DLD1 (cell line): ENCODE results near the gene TTC39A.

ENCODE experiments used
- in situ Hi-C: cut with HindIII; loops from 2 replicates; pipeline ENCODE4 v1.10.0; 2017; ENCODE audit warnings: low sequenced_read_pairs

Gene TTC39A

DNA sequence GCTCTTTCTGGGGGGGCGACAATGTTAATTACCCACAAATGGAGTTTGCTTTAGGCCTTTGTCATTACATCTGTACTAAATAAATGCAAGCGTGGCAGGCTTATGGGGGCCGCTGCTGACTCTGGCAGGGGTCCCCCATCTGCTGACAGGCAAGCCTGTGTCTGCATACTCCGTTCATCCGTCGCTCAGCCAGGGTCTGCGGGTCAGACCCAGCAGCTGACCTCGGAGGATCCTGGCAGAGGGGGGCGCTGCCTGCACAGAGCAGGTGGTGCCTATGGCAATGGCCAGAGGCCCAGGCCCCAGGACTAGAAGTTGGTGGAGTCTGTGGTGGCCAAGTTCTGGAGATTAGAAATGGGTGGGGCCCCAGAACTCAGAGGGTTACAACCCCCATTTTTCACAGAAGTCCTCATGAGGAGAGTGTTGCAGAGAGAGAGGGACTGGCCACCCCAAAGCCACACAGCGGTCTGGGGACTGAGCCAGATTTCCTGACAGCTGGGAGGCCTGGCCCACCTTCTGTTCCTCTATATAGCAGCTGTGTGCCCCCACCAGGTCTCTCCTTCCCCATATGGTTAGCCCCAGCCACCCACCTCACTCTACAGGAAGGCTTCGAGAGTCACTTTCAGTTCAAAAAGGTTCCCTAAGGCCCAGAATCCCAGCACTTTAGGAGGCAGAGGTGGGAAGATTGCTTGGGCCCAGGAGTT is 31.0 kb downstream of the TTC39A start:
- in situ Hi-C loops, result no loop called here

DNA sequence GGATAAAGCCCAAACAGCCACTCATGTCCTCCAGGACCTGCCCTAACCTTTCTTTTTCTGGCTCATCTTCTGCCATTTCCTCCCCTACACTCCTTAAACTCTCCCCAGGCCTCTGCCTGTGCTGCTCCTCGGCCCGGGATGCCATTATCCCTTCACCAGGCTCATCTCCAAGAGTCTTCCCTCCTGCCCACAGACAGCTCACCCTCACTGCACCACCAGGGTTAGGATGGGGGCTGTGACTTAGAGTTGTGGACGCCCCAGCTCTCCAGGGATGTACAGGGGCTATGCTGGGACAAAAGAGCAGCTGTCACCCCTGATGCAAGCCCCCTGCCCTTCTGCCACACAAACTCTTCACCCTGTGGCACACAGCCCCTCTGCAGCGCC is 32.0 kb downstream of the TTC39A start:
- in situ Hi-C loops, result no loop called here

DNA sequence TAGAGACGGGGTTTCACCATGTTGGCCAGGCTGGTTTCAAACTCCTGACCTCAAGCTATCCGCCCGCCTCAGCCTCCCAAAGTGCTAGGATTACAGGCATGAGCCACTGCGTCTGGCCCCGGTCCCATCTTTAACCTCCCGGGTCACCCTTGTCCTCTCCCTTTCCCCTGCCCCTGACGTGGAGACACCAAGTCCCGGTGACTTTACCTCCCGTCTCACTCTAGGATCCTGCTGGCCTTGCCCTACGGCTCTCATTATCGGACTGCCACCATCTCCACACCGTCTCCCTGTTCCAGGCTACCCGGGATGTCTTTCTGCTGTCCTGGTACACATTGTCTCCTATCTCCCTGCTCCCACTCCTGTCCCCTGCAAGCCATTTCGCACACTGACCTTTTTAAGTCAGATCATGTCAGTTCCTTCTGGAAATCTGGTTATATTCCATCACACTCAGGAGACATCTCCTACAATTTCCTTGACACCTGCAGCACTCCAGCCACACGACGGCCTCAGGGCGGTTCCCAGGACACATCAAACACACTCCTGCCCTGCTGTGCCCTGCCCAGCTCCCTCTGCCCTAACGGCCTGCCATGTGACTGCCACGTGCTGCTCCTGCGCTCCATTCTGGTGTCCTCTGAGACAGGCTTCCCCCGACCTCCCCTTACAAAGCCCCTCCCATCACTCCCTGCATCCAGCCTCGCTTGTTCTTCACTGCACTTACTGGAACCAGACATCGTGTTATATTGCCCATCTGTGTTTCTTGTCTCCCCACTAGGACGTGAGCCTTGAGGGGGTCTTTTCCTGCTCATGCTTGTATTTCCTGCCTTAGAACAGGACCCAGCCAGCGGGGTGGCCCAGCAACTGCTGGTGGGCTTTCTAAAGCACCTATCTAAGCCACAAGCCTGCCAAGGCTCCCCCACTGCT is 32.7 kb downstream of the TTC39A start:
- in situ Hi-C loops, result no loop called here

- in situ Hi-C loops, result no loop called here
These were observed 33.7 kb downstream of the TTC39A start for GRCh38 chr1:51296383-51297357.

GRCh38 chr1:51295926-51296325 is 34.4 kb downstream of the TTC39A start:
- in situ Hi-C loops, result no loop called here

DNA sequence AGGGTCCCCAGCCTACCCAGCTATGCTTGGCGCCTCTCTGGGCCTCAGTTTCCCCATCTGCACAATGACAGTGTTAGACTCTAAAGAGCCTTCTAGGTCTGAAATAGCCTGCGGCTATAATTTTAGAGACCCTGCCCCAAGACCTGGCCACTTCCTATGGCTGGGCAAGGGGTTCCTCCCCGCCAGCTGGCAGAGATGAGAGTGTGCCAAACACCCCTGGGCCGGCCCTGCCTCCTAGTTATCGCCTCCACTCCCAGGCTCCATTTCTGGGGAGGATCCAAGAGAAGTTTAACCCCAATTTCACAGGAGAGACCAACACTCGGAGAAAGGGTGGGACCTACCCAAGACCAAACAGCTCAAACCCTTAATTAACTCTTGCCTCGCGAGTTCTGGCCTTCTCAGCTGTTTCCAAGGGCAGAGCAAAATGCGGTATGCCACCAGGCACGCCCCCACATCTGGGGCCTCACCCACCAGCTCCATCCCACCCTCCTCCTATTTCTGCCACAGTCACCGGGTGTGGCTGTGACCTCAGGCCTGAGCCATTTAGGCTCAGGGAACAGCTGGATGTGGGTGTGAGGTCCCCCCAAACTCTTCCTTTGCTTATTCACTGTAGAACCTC is 35.7 kb downstream of the TTC39A start:
- in situ Hi-C loops, result no loop called here

- in situ Hi-C loops, result no loop called here
These were observed 36.4 kb downstream of the TTC39A start for GRCh38 chr1:51293898-51294515.

- in situ Hi-C loops, result no loop called here
These were observed 39.9 kb downstream of the TTC39A start for GRCh38 chr1:51290489-51290847.

GRCh38 chr1:51289676-51290488 is 40.5 kb downstream of the TTC39A start:
- in situ Hi-C loops, result no loop called here

- in situ Hi-C loops, result no loop called here
These were observed 41.8 kb downstream of the TTC39A start for GRCh38 chr1:51288578-51288977.

DNA sequence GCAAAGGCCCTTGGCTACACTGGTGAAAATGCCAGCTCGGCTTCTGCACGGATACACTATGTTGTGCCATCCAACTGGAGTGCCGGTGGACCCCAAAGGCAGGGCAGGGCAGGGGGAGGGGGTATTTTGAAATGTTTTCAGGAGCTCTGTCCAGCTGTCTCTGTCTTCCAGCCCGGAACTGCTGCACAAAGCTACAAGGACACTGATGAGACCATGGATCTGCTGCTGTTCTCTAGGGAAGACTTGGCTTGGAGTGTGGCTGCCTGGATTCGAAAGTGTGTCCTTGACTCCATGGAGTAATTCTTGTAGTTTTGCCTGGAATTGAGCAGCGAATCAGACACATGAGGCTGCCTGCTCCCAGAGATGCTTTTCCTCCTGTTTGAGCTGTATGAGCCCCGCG is 42.4 kb downstream of the TTC39A start:
- in situ Hi-C loops, result no loop called here

- in situ Hi-C loops, result no loop called here
These were observed 45.3 kb downstream of the TTC39A start for GRCh38 chr1:51285055-51285454.

GRCh38 chr1:51284487-51284954 is 45.8 kb downstream of the TTC39A start:
- in situ Hi-C loops, result no loop called here

DNA sequence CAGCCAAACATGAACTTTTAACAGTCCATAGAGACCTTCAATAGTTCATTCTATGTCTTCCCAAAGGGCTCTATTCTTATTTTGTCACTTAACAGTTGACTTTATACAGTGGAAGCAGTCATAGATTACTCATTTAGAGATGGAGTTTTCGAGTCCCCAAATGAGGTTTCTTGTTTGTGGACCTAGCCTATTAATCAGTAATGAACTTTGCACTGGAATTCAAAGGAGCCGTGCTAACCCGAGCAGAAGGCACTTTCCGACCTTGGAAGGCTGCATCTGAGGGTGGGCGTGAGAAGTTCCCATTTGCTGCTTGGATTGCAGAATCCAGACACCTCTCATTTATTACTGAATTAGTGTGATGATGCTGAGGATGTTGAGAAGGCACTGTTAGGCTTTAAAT is 46.4 kb downstream of the TTC39A start:
- in situ Hi-C loops, result no loop called here

DNA sequence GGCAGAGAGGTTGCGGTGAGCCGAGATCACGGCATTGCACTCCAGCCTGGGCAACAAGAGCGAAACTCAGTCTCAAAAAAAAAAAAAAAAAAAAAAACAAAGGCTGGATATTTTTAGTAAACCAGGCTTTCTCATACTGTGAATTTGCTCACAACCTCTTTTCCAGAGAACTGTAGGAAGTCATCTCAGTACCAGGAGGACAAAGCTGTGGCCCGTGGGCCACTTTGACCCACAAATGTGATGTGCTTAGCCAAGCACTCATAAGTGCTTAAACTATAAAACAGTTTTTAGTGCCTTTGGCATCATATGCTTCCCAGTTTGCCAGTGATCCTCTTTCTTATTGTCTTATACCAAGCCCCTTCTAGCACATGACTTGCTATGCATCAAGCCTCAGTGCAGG is 47.8 kb downstream of the TTC39A start:
- in situ Hi-C loops, result no loop called here

GRCh38 chr1:51281807-51282206 is 48.6 kb downstream of the TTC39A start:
- in situ Hi-C loops, result no loop called here

DNA sequence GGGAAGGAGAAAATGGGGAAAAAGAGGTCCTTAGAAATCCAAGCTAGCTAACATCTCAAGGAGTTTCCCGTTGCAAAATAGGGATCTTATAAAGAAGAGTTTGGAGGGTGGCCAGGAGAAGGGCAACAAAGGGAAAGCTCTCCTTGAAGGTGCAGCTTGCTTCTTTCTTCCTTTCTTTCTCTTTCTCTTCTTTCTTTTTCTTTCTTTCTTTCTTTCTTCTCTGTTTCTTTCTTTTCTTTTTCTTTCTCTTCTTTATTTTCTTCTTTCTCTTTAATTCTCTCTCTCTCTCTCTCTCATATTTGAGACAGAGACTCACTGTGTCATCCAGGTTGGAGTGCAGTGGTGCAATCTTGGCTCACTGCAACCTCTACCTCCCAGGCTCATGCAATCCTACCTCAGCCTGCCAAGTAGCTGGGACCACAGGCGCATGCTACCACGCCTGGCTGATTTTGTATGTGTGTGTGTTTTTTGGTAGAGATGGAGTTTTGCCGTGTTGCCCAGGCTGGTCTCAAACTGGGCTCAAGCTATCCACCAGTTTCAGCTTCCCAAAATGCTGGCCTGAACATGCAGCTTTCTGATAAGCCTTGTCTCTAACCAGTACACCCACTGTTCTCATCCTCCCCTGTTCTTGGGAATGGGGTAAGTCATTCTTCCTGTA is 49.9 kb downstream of the TTC39A start:
- in situ Hi-C loops, result no loop called here

DNA sequence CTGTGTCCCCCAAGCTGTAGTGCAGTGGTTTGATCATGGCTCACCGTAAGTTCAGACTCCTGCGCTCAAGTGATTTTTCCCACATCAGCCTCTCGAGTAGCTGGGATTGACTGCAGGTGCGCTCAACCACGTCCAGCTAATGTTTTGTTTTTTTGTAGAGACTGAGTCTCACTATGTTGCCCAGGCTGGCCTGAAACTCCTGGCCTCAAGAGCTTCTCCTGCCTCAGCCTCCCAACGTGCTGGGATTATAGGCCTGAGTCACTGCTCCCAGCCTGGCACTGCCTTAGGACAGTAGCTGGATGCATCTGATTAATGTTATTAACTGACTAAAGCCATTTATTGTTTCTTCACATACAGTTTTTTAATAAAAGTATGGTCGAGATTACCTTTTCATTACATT is 54.1 kb downstream of the TTC39A start:
- in situ Hi-C loops, result no loop called here

DNA sequence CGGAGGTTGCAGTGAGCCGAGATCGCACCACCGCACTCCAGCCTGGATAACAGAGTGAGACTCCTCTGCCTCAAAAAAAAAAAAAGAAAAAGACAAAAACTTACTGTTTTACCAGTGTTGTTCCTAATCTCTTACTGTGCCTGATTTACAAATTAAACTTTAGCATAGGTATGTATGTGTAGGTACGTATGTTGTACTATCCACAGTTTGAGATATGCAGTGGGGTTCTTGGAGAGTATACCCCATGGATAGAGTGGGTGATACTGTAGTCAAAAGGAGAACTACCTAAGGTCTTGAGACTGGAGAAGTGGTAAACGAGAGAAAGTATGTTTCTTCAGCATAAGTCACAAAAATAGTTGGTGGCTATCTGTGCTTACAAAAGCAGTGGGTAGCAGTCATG is 55.7 kb downstream of the TTC39A start:
- in situ Hi-C loops, result no loop called here
